ENCODE results near the gene LRP1B.

LRP1B gene

DNA sequence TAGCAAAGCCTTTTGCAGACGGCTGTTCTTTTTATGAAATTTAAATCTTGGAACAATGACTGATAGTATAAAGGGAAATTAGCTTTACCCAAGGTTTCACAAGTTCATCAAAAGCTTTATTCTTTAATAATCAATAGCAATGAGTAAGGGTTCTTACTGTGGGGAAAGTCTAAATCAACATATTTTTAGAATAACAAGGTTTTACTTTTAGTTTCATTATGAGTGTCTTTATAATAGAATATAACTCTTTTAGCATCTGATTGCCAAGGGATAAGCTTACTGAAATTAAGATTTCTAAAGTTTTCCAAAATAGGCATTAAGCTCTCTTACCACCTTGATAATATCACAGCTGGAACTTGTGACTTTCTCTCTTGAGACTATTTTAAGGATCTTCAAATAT lies 1489.7 kb downstream of the LRP1B start:
- no peaks in the 10 kb centered on the region for H3K79me2 ChIP-seq (ENCODE audit: control insufficient read depth, insufficient read depth, low read length)
- no peaks in the 10 kb centered on the region for H3K36me3 ChIP-seq (ENCODE audit: control insufficient read depth, insufficient read depth, low read length)
- H3K4me3 ChIP-seq (ENCODE audit: low read length) = no peak overlapping the region
- no peak overlapping the region for H4K5ac ChIP-seq (ENCODE audit: low read length)
- no peak overlapping the region for H4K8ac ChIP-seq (ENCODE audit: low read depth, low read length)
- no peak overlapping the region for H2BK120ac ChIP-seq (ENCODE audit: low read depth, low read length)
- H3K27me3 ChIP-seq (ENCODE audit: insufficient read depth, low read length, poor library complexity) = no peaks in the 10 kb centered on the region
- H2BK5ac ChIP-seq (ENCODE audit: low read length) = no peak overlapping the region
- no peak overlapping the region for H3K23ac ChIP-seq (ENCODE audit: low read length)
- no peak overlapping the region for H3K4me2 ChIP-seq (ENCODE audit: low read length)
- WGBS (ENCODE audit: extremely low coverage, insufficient coverage, low lambda C conversion rate) = no CpG with 5 or more reads among the region's 1 CpG
- H2BK15ac ChIP-seq (replicated peaks; ENCODE audit: low read depth) = no peak overlapping the region
- no peak for DNase-seq
- H3K27ac ChIP-seq (ENCODE audit: low read depth, low read length) = no peak overlapping the region
- H3K79me1 ChIP-seq (ENCODE audit: low read length) = no peaks in the 10 kb centered on the region
- H2AK5ac ChIP-seq (ENCODE audit: low read length) = no peak overlapping the region
- no peak overlapping the region for H3K4ac ChIP-seq (ENCODE audit: low read depth, low read length)
- no peak overlapping the region for H3K18ac ChIP-seq (ENCODE audit: low read length)
- H3K4me1 ChIP-seq (ENCODE audit: control insufficient read depth, low read depth, low read length) = no peaks in the 10 kb centered on the region
- H3K9ac ChIP-seq (ENCODE audit: low read length) = no peak overlapping the region
- no peak overlapping the region for H3K56ac ChIP-seq (ENCODE audit: low read length)

DNA sequence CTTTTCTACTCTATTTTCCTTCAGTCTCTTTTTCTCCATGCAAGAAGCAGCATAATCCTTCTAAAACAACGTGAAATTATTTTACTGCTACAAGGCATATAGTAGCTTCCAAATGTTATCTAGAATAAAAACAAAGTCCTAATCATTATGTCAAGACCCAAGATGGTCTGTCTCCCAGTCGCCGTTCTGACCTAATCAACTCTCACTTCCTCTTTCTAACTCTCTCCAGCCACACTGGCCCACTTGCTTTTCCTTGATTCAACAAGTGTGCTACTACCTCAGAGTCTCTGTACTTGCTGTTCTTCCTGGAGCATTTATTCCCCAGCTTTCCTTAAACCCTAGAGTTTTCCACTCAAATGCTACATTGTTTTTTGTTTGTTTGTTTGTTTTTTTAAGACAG lies 1491.2 kb downstream of the LRP1B start:
- Histone ChIP-seq H2BK5ac (ENCODE audit: low read length) (no peak overlapping the region), H3K4me1 (ENCODE audit: control insufficient read depth, low read depth, low read length) (no peaks in the 10 kb centered on the region), H3K27ac (ENCODE audit: low read depth, low read length) (no peak overlapping the region), H3K4me3 (ENCODE audit: low read length) (no peak overlapping the region), H3K27me3 (ENCODE audit: insufficient read depth, low read length, poor library complexity) (no peaks in the 10 kb centered on the region), H2AK5ac (ENCODE audit: low read length) (no peak overlapping the region), H2BK15ac (replicated peaks; ENCODE audit: low read depth) (no peak overlapping the region), H3K79me1 (ENCODE audit: low read length) (no peaks in the 10 kb centered on the region), H3K4me2 (ENCODE audit: low read length) (no peak overlapping the region), H4K5ac (ENCODE audit: low read length) (no peak overlapping the region), H4K8ac (ENCODE audit: low read depth, low read length) (no peak overlapping the region), H2BK120ac (ENCODE audit: low read depth, low read length) (no peak overlapping the region), H3K23ac (ENCODE audit: low read length) (no peak overlapping the region), H3K36me3 (ENCODE audit: control insufficient read depth, insufficient read depth, low read length) (no peaks in the 10 kb centered on the region), H3K9ac (ENCODE audit: low read length) (no peak overlapping the region), H3K56ac (ENCODE audit: low read length) (no peak overlapping the region), H3K79me2 (ENCODE audit: control insufficient read depth, insufficient read depth, low read length) (no peaks in the 10 kb centered on the region), H3K18ac (ENCODE audit: low read length) (no peak overlapping the region), H3K4ac (ENCODE audit: low read depth, low read length) (no peak overlapping the region)
- no CpG with 5 or more reads among the region's 3 CpGs for WGBS (ENCODE audit: extremely low coverage, insufficient coverage, low lambda C conversion rate)
- DNase-seq = no peak

DNA sequence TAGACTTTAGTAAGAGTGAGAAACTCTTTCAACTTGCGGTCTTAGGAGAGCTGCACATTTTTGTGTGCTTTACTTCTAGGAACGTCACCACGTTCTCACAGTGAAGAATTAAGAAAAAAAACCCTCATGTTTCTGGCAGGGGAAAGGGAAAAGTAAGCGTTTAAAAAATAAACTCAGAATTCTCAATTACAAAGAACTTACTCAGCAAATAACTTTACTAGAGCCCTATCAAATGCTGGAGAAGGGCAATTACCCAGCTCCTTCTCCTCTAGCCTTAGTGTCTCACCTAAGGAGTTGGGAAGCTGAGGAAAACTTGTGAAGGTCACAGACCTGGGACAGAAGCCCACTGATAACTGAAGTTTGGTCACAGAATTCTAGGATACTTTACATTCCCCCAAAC lies 1500.3 kb downstream of the LRP1B start:
- DNase-seq = no peak
- WGBS (ENCODE audit: extremely low coverage, insufficient coverage, low lambda C conversion rate) = no CpG with 5 or more reads among the region's 4 CpGs
- no peak overlapping the region for H4K5ac ChIP-seq (ENCODE audit: low read length)

DNA sequence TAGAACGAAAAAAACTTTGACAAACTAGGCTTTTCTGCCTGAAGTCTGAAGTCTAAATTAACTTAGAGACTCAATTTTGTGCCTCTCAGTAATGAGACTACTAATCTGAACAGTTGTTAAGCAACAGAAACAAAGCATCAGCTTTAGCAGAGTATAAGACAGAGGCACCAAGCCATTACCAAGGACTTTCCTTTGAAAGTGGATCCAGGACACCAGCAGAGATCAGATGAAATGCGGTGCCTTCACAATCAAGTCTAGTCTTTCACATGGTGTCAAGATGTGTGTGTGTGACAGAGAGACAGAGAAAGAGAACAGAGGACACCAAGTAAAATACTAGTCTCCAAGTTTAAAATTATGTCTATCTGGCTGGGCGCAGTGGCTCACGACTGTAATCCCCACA lies 1502.9 kb downstream of the LRP1B start:
- DNase-seq = no peak
- H3K36me3 ChIP-seq (ENCODE audit: control insufficient read depth, insufficient read depth, low read length) = no peaks in the 10 kb centered on the region
- H4K8ac ChIP-seq (ENCODE audit: low read depth, low read length) = no peak overlapping the region
- H3K4me3 ChIP-seq (ENCODE audit: low read length) = no peak overlapping the region
- H3K4me2 ChIP-seq (ENCODE audit: low read length) = no peak overlapping the region
- no peak overlapping the region for H3K4ac ChIP-seq (ENCODE audit: low read depth, low read length)
- H3K56ac ChIP-seq (ENCODE audit: low read length) = no peak overlapping the region
- no peak overlapping the region for H3K27ac ChIP-seq (ENCODE audit: low read depth, low read length)
- H3K27me3 ChIP-seq (ENCODE audit: insufficient read depth, low read length, poor library complexity) = no peaks in the 10 kb centered on the region
- H3K4me1 ChIP-seq (ENCODE audit: control insufficient read depth, low read depth, low read length) = no peaks in the 10 kb centered on the region
- no peak overlapping the region for H2BK15ac ChIP-seq (replicated peaks; ENCODE audit: low read depth)
- H2BK5ac ChIP-seq (ENCODE audit: low read length) = no peak overlapping the region
- WGBS (ENCODE audit: extremely low coverage, insufficient coverage, low lambda C conversion rate) = no CpG with 5 or more reads among the region's 4 CpGs
- no peak overlapping the region for H2BK120ac ChIP-seq (ENCODE audit: low read depth, low read length)
- H3K9ac ChIP-seq (ENCODE audit: low read length) = no peak overlapping the region
- no peak overlapping the region for H3K23ac ChIP-seq (ENCODE audit: low read length)
- H3K79me1 ChIP-seq (ENCODE audit: low read length) = no peaks in the 10 kb centered on the region
- no peak overlapping the region for H3K18ac ChIP-seq (ENCODE audit: low read length)
- H2AK5ac ChIP-seq (ENCODE audit: low read length) = no peak overlapping the region
- H4K5ac ChIP-seq (ENCODE audit: low read length) = no peak overlapping the region
- no peaks in the 10 kb centered on the region for H3K79me2 ChIP-seq (ENCODE audit: control insufficient read depth, insufficient read depth, low read length)

More for the DNA sequence above, 1500.3 kb downstream of the LRP1B start:
- H2BK15ac ChIP-seq (replicated peaks; ENCODE audit: low read depth) = no peak overlapping the region
- H3K27me3 ChIP-seq (ENCODE audit: insufficient read depth, low read length, poor library complexity) = no peaks in the 10 kb centered on the region
- H3K23ac ChIP-seq (ENCODE audit: low read length) = no peak overlapping the region
- no peak overlapping the region for H3K56ac ChIP-seq (ENCODE audit: low read length)
- H3K4me1 ChIP-seq (ENCODE audit: control insufficient read depth, low read depth, low read length) = no peaks in the 10 kb centered on the region
- no peak overlapping the region for H2BK120ac ChIP-seq (ENCODE audit: low read depth, low read length)
- H3K79me1 ChIP-seq (ENCODE audit: low read length) = no peaks in the 10 kb centered on the region
- H2AK5ac ChIP-seq (ENCODE audit: low read length) = no peak overlapping the region
- no peak overlapping the region for H3K4me3 ChIP-seq (ENCODE audit: low read length)
- no peak overlapping the region for H4K8ac ChIP-seq (ENCODE audit: low read depth, low read length)
- H3K79me2 ChIP-seq (ENCODE audit: control insufficient read depth, insufficient read depth, low read length) = no peaks in the 10 kb centered on the region
- no peak overlapping the region for H2BK5ac ChIP-seq (ENCODE audit: low read length)
- no peak overlapping the region for H3K4me2 ChIP-seq (ENCODE audit: low read length)
- no peak overlapping the region for H3K4ac ChIP-seq (ENCODE audit: low read depth, low read length)
- no peak overlapping the region for H3K27ac ChIP-seq (ENCODE audit: low read depth, low read length)
- no peak overlapping the region for H3K9ac ChIP-seq (ENCODE audit: low read length)
- H3K36me3 ChIP-seq (ENCODE audit: control insufficient read depth, insufficient read depth, low read length) = no peaks in the 10 kb centered on the region
- H3K18ac ChIP-seq (ENCODE audit: low read length) = no peak overlapping the region

DNA sequence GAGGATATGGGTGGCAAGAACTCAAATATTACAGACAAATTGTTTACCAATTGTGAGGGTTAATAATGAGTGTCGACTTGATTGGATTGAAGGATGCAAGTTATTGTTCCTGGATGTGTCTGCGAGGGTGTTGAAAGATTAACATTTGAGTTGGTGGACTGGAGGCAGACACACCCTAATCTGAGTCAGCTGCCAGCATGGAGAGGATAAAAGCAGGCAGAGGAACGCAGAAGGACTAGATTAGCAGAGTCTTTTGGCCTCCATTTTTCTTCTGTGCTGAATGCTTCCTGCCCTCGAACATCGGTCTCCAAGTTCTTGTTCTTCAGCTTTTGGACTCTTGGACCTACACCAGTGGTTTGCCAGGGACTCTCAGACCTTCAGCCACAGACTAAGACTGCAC lies 1503.7 kb downstream of the LRP1B start:
- no peak overlapping the region for H2BK5ac ChIP-seq (ENCODE audit: low read length)
- no peaks in the 10 kb centered on the region for H3K36me3 ChIP-seq (ENCODE audit: control insufficient read depth, insufficient read depth, low read length)
- H3K79me1 ChIP-seq (ENCODE audit: low read length) = no peaks in the 10 kb centered on the region
- H4K8ac ChIP-seq (ENCODE audit: low read depth, low read length) = no peak overlapping the region
- WGBS (ENCODE audit: extremely low coverage, insufficient coverage, low lambda C conversion rate) = no CpG with 5 or more reads among the region's 5 CpGs
- DNase-seq = no peak
- no peaks in the 10 kb centered on the region for H3K4me1 ChIP-seq (ENCODE audit: control insufficient read depth, low read depth, low read length)
- no peak overlapping the region for H2AK5ac ChIP-seq (ENCODE audit: low read length)
- H3K4me3 ChIP-seq (ENCODE audit: low read length) = no peak overlapping the region
- no peaks in the 10 kb centered on the region for H3K27me3 ChIP-seq (ENCODE audit: insufficient read depth, low read length, poor library complexity)
- no peak overlapping the region for H4K5ac ChIP-seq (ENCODE audit: low read length)
- H3K18ac ChIP-seq (ENCODE audit: low read length) = no peak overlapping the region
- no peaks in the 10 kb centered on the region for H3K79me2 ChIP-seq (ENCODE audit: control insufficient read depth, insufficient read depth, low read length)
- H2BK120ac ChIP-seq (ENCODE audit: low read depth, low read length) = no peak overlapping the region
- H3K56ac ChIP-seq (ENCODE audit: low read length) = no peak overlapping the region
- no peak overlapping the region for H3K4ac ChIP-seq (ENCODE audit: low read depth, low read length)
- H2BK15ac ChIP-seq (replicated peaks; ENCODE audit: low read depth) = no peak overlapping the region
- no peak overlapping the region for H3K23ac ChIP-seq (ENCODE audit: low read length)
- H3K9ac ChIP-seq (ENCODE audit: low read length) = no peak overlapping the region
- no peak overlapping the region for H3K4me2 ChIP-seq (ENCODE audit: low read length)
- no peak overlapping the region for H3K27ac ChIP-seq (ENCODE audit: low read depth, low read length)

DNA sequence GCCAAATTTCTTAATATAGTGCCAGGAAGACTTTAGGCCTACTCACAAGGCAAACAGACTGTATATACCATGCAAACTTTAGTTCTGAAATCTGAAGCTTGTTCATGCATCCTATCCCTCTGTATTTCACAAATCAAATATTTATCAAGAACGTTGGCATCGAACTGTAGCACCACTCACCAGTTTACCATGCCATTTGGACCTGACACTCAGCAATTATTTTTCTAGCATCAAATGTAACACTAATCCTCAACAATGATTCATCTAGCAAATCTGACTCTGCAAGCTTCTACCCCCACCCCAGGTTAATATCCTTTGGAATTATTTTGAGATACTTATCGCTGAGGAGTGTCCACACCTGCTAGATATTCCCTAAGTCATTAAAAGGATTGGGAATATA lies 1506.6 kb downstream of the LRP1B start:
- no peak overlapping the region for H3K18ac ChIP-seq (ENCODE audit: low read length)
- H4K5ac ChIP-seq (ENCODE audit: low read length) = no peak overlapping the region
- H3K79me1 ChIP-seq (ENCODE audit: low read length) = no peaks in the 10 kb centered on the region
- no peak overlapping the region for H3K4ac ChIP-seq (ENCODE audit: low read depth, low read length)
- no peak overlapping the region for H3K9ac ChIP-seq (ENCODE audit: low read length)
- no peak for DNase-seq
- H3K27me3 ChIP-seq (ENCODE audit: insufficient read depth, low read length, poor library complexity) = no peaks in the 10 kb centered on the region
- no peak overlapping the region for H2BK120ac ChIP-seq (ENCODE audit: low read depth, low read length)
- no peak overlapping the region for H3K23ac ChIP-seq (ENCODE audit: low read length)
- no peak overlapping the region for H3K56ac ChIP-seq (ENCODE audit: low read length)
- H3K27ac ChIP-seq (ENCODE audit: low read depth, low read length) = no peak overlapping the region
- H3K79me2 ChIP-seq (ENCODE audit: control insufficient read depth, insufficient read depth, low read length) = no peaks in the 10 kb centered on the region
- no peaks in the 10 kb centered on the region for H3K4me1 ChIP-seq (ENCODE audit: control insufficient read depth, low read depth, low read length)
- no CpG with 5 or more reads among the region's 3 CpGs for WGBS (ENCODE audit: extremely low coverage, insufficient coverage, low lambda C conversion rate)
- H4K8ac ChIP-seq (ENCODE audit: low read depth, low read length) = no peak overlapping the region
- H3K36me3 ChIP-seq (ENCODE audit: control insufficient read depth, insufficient read depth, low read length) = no peaks in the 10 kb centered on the region
- H2BK5ac ChIP-seq (ENCODE audit: low read length) = no peak overlapping the region
- H2BK15ac ChIP-seq (replicated peaks; ENCODE audit: low read depth) = no peak overlapping the region
- H3K4me3 ChIP-seq (ENCODE audit: low read length) = no peak overlapping the region
- no peak overlapping the region for H3K4me2 ChIP-seq (ENCODE audit: low read length)
- H2AK5ac ChIP-seq (ENCODE audit: low read length) = no peak overlapping the region
